HepG2 (cell line): ENCODE results near the gene C10orf90.

Experiments used
- SRSF9 ChIP-seq: fragments of 200-400 bp; formaldehyde crosslinking; IDR thresholded peaks from 2 replicates; pipeline ENCODE4 v1.6.1; 2018; ENCODE audit warnings: borderline replicate concordance, mild to moderate bottlenecking, low read depth, low read length; ENCODE audit not compliant: insufficient read depth, poor library complexity, severe bottlenecking
- ZNF414 ChIP-seq: sonication (generic); formaldehyde crosslinking; IDR thresholded peaks from 2 replicates; pipeline ENCODE4 v1.5.0; 2020; ENCODE audit warnings: missing genetic modification reagents
- TF ChIP-seq, protein P1 (sequence below): sonication (generic); formaldehyde crosslinking; IDR thresholded peaks from 2 replicates; pipeline ENCODE4 v1.5.0; 2020; ENCODE audit warnings: mild to moderate bottlenecking, missing genetic modification reagents, moderate library complexity

- TF ChIP-seq ZNF414 (no peak), SRSF9 (no peak)
- TF ChIP-seq, protein P1, sequence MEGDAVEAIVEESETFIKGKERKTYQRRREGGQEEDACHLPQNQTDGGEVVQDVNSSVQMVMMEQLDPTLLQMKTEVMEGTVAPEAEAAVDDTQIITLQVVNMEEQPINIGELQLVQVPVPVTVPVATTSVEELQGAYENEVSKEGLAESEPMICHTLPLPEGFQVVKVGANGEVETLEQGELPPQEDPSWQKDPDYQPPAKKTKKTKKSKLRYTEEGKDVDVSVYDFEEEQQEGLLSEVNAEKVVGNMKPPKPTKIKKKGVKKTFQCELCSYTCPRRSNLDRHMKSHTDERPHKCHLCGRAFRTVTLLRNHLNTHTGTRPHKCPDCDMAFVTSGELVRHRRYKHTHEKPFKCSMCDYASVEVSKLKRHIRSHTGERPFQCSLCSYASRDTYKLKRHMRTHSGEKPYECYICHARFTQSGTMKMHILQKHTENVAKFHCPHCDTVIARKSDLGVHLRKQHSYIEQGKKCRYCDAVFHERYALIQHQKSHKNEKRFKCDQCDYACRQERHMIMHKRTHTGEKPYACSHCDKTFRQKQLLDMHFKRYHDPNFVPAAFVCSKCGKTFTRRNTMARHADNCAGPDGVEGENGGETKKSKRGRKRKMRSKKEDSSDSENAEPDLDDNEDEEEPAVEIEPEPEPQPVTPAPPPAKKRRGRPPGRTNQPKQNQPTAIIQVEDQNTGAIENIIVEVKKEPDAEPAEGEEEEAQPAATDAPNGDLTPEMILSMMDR (CRISPR knock-in tag): no peak
Measured at GRCh38 chr10:126500866-126501265, 169.6 kb downstream of the C10orf90 start.
